GM12878 (cell line): ENCODE results near the gene PAGE5.

Experiments
- BACH1 ChIP-seq: fragments of 450-650 bp; IDR thresholded peaks from 2 replicates; pipeline ENCODE4 v1.6.1; 2017; ENCODE audit warnings: mild to moderate bottlenecking, borderline replicate concordance
- EZH2 ChIP-seq: IDR thresholded peaks from 2 replicates; pipeline ENCODE4 v1.6.1; 2012; ENCODE audit warnings: low read depth, mild to moderate bottlenecking, control low read depth, inconsistent platforms, low read length, borderline replicate concordance; ENCODE audit not compliant: control insufficient read depth
- GABPA ChIP-seq: IDR thresholded peaks from 2 replicates; pipeline ENCODE4 v1.6.1; 2014; ENCODE audit warnings: antibody characterized with exemption, low read depth, mild to moderate bottlenecking, inconsistent platforms
- JUNB ChIP-seq: IDR thresholded peaks from 2 replicates; pipeline ENCODE4 v1.6.1; 2016; ENCODE audit warnings: antibody characterized with exemption, mild to moderate bottlenecking
- MYC ChIP-seq: IDR thresholded peaks from 2 replicates; pipeline ENCODE4 v1.6.1; 2011; ENCODE audit warnings: mild to moderate bottlenecking, low read length, moderate library complexity, inconsistent platforms; ENCODE audit not compliant: insufficient read depth, insufficient replicate concordance, insufficient read length, severe bottlenecking
- POLR2A ChIP-seq: IDR thresholded peaks from 2 replicates; pipeline ENCODE4 v1.6.1; 2011; ENCODE audit warnings: low read depth, mild to moderate bottlenecking, low read length
- TCF7 ChIP-seq: IDR thresholded peaks from 2 replicates; pipeline ENCODE4 v1.6.1; 2014; ENCODE audit warnings: antibody characterized with exemption, borderline replicate concordance
- TF ChIP-seq, protein P1 (sequence below): IDR thresholded peaks from 2 replicates; pipeline ENCODE4 v1.6.1; 2011; ENCODE audit warnings: low read depth, low read length, improper control_type of control experiment, borderline replicate concordance
- TF ChIP-seq, protein P2 (sequence below), 3 experiments: IDR thresholded peaks in 2 of 3; conservative IDR thresholded peaks in 1 of 3; 2 replicates each; pipeline ENCODE4 v1.5.1; 2011; ENCODE audit warnings: low read depth in 3 of 3, low read length in 3 of 3, mild to moderate bottlenecking in 3 of 3, control low read depth in 2 of 3, moderate library complexity in 2 of 3, inconsistent platforms in 1 of 3, mixed read lengths in 1 of 3; ENCODE audit not compliant: control insufficient read depth in 2 of 3, insufficient read depth in 1 of 3; ENCODE audit errors: extremely low read depth in 1 of 3

DNA sequence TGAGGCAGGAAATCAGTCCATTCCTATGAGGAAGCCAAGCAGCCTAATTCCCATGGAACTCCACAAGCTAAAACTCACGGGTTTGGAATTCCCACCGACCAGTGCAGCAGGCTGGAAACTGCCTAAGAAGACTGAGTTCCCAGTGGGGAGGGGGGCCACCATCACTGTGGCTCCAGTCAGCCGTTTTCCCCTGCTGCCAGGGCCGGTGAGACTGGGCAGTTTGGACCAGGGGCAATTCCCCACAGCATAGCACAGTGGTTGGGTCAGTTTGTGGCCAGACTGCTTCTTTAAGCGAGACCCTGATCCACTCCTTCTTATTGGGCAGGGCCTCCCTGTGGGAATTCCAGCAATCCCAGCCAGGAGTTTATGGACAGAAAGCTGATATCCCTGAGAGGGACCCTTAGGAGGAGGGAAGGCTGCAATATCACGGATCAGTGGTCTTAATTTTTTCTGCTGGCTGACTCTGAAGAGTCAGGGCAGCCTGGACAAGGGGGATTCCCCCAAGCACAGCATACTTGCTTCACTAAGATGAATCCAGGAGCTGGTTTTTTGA, 20.7 kb downstream of the PAGE5 start:
- TF ChIP-seq POLR2A (no peak), EZH2 (no peak), GABPA (no peak), TCF7 (no peak), JUNB (no peak), MYC (no peak), BACH1 (no peak)
- TF ChIP-seq, protein P1, sequence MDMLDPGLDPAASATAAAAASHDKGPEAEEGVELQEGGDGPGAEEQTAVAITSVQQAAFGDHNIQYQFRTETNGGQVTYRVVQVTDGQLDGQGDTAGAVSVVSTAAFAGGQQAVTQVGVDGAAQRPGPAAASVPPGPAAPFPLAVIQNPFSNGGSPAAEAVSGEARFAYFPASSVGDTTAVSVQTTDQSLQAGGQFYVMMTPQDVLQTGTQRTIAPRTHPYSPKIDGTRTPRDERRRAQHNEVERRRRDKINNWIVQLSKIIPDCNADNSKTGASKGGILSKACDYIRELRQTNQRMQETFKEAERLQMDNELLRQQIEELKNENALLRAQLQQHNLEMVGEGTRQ, result no peak
- TF ChIP-seq, protein P2, sequence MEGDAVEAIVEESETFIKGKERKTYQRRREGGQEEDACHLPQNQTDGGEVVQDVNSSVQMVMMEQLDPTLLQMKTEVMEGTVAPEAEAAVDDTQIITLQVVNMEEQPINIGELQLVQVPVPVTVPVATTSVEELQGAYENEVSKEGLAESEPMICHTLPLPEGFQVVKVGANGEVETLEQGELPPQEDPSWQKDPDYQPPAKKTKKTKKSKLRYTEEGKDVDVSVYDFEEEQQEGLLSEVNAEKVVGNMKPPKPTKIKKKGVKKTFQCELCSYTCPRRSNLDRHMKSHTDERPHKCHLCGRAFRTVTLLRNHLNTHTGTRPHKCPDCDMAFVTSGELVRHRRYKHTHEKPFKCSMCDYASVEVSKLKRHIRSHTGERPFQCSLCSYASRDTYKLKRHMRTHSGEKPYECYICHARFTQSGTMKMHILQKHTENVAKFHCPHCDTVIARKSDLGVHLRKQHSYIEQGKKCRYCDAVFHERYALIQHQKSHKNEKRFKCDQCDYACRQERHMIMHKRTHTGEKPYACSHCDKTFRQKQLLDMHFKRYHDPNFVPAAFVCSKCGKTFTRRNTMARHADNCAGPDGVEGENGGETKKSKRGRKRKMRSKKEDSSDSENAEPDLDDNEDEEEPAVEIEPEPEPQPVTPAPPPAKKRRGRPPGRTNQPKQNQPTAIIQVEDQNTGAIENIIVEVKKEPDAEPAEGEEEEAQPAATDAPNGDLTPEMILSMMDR (IDR thresholded peaks at IDR 0.05 in 2 of 3, conservative IDR thresholded peaks at IDR 0.05 in 1 of 3; ENCODE audit: control insufficient read depth in 2 of 3, extremely low read depth in 1 of 3, insufficient read depth in 1 of 3, low read depth in 3 of 3, low read length in 3 of 3), result no peak
